ENCODE measurements around the gene SEMA5A.

DNA sequence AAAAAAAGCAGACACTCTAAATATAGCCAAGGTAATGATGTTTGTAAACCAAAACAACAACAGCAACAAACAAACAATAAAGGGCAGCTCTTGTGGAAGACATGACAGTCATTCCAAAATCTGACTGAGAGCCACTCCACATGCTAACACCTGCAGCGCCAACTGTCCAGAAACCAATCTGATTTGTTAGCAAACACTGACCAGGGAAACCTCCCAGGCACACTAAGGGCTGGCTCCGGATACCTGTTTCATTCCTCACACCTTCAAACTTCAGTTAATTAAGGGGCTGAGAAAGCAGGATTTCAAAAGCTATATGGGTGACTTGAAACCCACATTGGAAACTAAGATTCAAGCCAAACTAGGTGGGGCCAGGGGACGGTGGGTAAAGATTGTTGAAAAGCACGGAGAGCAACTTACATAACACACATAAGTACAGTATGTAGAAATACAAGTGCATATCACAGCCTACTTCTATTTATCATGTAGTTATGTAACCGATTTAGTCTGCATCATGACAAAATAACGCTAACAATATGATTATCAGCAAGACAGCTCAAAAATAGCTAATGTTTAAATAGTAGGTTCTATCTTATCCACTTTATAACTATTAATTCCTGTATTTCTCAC is 203.6 kb downstream of the SEMA5A start:
- no peak for TF ChIP-seq POLR2A (IDR thresholded peaks at IDR 0.05; ENCODE audit: low read length)
- no peak for TF ChIP-seq GATA1 (IDR thresholded peaks at IDR 0.05; ENCODE audit: low read depth, low read length)

Data from erythroblast (primary cell).